Liver (tissue), 3 donors: ENCODE measurements around the gene SH2B3.

Source experiments
- EGR1 ChIP-seq, 2 donors: IDR thresholded peaks; 2 replicates each; pipeline ENCODE4 v1.6.1; 2016 to 2018; ENCODE audit warnings: antibody characterized with exemption in 2 of 2, low read depth in 2 of 2
- FOXA1 ChIP-seq: IDR thresholded peaks from 2 replicates; pipeline ENCODE4 v1.6.1; 2016; ENCODE audit warnings: antibody characterized with exemption
- HNF4G ChIP-seq: IDR thresholded peaks from 2 replicates; pipeline ENCODE4 v1.6.1; 2016; ENCODE audit warnings: antibody characterized with exemption
- RAD21 ChIP-seq, 2 donors: IDR thresholded peaks; 2 replicates each; pipeline ENCODE4 v1.6.1; 2016; ENCODE audit warnings: antibody characterized with exemption in 2 of 2, mild to moderate bottlenecking in 2 of 2
- SP1 ChIP-seq: IDR thresholded peaks from 2 replicates; pipeline ENCODE4 v1.6.1; 2018; ENCODE audit warnings: antibody characterized with exemption, mild to moderate bottlenecking
- TAF1 ChIP-seq: conservative IDR thresholded peaks from 2 replicates; pipeline ENCODE4 v1.6.1; 2016; ENCODE audit warnings: antibody characterized with exemption, mild to moderate bottlenecking
- YY1 ChIP-seq: IDR thresholded peaks from 2 replicates; pipeline ENCODE4 v1.6.1; 2016; ENCODE audit warnings: antibody characterized with exemption, mild to moderate bottlenecking
- TF ChIP-seq, protein P1 (sequence below): fragments of 150-350 bp; IDR thresholded peaks from 2 replicates; pipeline ENCODE4 v1.5.1; 2017; ENCODE audit warnings: improper control_type of control experiment, low read depth, low read length; ENCODE audit not compliant: missing input control
- TF ChIP-seq, protein P2 (sequence below): IDR thresholded peaks from 2 replicates; pipeline ENCODE4 v1.6.1; 2016; ENCODE audit warnings: antibody characterized with exemption
- TF ChIP-seq, protein P3 (sequence below): IDR thresholded peaks from 2 replicates; pipeline ENCODE4 v1.6.1; 2016; ENCODE audit warnings: antibody characterized with exemption
- TF ChIP-seq, protein P4 (sequence below): IDR thresholded peaks from 2 replicates; pipeline ENCODE4 v1.6.1; 2016; ENCODE audit warnings: antibody characterized with exemption, mild to moderate bottlenecking
- donor health status: healthy.
- donor health status: healthy.

DNA sequence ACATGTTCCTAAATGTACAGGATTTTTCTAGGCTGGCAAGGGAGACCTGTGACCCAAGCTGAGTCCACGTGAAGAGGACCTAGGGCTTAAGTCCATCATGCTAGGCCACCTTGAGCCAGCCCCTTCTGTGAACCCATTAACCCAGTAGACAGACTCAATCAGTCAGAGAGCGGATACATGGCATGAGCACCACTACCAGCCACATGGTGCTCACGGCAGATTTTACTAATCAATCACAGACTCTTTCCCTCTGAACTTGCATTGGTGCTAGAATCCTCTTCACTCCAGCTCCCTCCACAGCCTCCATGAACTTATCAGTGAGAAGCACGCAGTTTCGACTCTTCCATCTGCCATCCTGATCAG, 45.8 kb upstream of the SH2B3 start:
- TF ChIP-seq RAD21 (IDR thresholded peaks at IDR 0.05) (no peak), TAF1 (no peak), FOXA1 (no peak), SP1 (no peak), EGR1 (IDR thresholded peaks at IDR 0.05; ENCODE audit: low read depth in 2 of 2) (no peak), HNF4G (no peak), YY1 (no peak)
- TF ChIP-seq, protein P1, sequence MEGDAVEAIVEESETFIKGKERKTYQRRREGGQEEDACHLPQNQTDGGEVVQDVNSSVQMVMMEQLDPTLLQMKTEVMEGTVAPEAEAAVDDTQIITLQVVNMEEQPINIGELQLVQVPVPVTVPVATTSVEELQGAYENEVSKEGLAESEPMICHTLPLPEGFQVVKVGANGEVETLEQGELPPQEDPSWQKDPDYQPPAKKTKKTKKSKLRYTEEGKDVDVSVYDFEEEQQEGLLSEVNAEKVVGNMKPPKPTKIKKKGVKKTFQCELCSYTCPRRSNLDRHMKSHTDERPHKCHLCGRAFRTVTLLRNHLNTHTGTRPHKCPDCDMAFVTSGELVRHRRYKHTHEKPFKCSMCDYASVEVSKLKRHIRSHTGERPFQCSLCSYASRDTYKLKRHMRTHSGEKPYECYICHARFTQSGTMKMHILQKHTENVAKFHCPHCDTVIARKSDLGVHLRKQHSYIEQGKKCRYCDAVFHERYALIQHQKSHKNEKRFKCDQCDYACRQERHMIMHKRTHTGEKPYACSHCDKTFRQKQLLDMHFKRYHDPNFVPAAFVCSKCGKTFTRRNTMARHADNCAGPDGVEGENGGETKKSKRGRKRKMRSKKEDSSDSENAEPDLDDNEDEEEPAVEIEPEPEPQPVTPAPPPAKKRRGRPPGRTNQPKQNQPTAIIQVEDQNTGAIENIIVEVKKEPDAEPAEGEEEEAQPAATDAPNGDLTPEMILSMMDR = no peak
- TF ChIP-seq, protein P2, sequence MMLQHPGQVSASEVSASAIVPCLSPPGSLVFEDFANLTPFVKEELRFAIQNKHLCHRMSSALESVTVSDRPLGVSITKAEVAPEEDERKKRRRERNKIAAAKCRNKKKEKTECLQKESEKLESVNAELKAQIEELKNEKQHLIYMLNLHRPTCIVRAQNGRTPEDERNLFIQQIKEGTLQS = no peak
- TF ChIP-seq, protein P3, sequence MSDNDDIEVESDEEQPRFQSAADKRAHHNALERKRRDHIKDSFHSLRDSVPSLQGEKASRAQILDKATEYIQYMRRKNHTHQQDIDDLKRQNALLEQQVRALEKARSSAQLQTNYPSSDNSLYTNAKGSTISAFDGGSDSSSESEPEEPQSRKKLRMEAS = no peak
- TF ChIP-seq, protein P4, sequence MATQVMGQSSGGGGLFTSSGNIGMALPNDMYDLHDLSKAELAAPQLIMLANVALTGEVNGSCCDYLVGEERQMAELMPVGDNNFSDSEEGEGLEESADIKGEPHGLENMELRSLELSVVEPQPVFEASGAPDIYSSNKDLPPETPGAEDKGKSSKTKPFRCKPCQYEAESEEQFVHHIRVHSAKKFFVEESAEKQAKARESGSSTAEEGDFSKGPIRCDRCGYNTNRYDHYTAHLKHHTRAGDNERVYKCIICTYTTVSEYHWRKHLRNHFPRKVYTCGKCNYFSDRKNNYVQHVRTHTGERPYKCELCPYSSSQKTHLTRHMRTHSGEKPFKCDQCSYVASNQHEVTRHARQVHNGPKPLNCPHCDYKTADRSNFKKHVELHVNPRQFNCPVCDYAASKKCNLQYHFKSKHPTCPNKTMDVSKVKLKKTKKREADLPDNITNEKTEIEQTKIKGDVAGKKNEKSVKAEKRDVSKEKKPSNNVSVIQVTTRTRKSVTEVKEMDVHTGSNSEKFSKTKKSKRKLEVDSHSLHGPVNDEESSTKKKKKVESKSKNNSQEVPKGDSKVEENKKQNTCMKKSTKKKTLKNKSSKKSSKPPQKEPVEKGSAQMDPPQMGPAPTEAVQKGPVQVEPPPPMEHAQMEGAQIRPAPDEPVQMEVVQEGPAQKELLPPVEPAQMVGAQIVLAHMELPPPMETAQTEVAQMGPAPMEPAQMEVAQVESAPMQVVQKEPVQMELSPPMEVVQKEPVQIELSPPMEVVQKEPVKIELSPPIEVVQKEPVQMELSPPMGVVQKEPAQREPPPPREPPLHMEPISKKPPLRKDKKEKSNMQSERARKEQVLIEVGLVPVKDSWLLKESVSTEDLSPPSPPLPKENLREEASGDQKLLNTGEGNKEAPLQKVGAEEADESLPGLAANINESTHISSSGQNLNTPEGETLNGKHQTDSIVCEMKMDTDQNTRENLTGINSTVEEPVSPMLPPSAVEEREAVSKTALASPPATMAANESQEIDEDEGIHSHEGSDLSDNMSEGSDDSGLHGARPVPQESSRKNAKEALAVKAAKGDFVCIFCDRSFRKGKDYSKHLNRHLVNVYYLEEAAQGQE = no peak
